Measurements from ENCODE around the gene PRKD3.

Gene PRKD3

DNA sequence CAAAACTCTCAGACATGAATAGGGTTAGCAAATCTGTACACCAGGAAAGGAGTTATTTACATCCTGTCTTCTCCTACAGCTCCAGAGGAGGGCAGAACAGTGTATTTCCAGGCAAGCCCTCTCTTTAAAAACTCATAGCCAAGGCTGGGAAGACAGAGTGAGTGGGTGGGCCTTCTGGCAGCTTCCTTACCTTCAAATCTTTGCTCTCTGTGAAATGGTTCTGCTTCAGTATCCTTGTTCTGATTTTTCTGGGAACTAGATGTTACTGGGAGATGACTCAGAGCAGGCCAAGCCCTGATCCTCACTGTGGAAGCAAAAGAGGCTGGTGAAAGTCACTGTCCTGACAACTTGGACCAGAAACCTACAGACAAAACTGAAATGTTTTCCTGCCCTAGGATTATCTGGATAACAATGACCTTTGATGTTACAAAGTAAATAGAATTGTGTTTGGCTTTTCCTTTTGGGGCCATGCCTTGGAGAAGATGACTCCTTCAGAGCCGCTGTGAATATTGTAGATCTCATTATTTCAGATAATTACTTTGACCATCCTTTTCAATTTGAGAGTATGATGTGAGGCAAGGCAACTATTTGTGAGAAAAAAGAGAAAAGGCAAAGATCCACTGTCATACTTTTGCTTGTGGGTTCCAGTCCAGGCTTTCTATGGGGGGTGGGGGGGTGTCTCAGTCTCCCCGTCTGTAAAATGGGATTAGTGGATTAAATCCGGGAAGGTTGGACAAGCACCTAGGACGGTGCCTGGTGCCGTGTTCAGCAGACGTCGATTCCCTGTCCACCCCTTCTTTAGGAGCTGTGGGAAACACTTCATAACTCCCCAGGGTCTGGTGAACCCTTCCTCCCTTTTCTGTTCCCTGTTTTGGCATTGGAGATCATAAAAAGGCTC lies 19.2 kb upstream of the PRKD3 start:
- no peak for DNase-seq (ENCODE audit: low read depth)

DNA sequence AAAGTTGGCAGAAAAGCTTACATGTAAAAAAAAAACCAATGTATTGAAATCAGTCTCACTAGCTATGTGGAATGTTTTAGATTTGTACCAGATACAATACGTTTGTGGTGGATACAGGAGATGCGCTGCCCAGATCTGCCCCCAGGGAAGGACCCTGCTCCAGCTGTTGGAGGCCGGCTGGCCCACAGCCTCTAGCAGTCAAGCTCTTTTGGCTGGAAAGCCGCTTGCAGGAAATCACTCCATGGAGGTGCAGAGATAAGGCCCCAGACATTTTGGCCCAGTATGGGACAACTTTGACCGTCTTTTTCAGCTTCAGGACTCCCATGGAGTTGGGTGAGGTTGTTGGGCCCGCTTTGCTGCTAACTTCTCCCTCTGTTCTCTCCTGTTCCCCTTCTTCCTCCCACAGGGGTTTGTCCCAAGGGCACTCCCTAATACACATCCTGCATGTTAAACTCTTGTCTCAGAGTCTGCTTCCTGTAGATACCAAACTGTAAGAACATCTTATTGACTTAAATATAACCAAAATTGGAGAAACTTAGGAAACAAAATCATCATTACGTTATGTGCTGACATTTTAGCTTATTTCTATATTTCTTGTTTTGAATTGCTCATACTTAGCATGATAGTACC lies 18.1 kb upstream of the PRKD3 start:
- no peak for DNase-seq (ENCODE audit: low read depth)

DNA sequence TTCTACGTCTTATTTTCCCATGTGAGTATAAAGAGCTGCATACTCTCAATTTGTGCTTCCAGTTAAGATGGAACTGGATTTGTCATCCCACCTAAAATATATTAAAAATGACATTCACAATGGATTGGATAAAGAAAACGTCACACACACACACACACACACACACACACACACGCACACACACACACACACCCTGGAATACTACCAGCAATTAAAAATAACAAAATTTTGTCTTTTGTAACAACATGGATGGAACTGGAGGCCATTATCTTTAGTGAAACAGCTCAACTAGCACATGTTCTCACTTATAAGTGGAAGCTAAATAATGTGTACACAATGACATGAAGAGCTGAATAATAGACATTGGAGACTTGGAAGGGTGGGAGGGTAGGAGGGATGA lies 16.0 kb upstream of the PRKD3 start:
- DNase-seq (ENCODE audit: low read depth) = no peak

DNA sequence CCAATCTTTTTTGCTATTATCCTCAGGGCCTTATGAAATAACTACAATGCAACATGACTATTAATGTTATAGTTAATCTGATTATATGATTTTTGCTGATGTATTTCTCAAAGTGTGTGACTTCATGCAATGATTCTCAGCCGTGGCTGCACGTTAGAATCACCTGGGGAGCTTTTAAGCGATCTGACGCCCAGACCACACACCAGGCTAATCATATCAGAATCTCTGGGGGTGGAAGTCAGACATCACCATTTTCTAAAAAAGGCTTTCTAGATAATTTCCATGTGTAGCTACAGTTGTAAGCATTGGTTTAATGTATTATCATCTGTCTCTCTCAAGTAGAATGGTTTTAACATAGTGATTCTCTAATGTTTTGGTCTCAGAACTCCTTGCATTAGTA lies 14.3 kb upstream of the PRKD3 start:
- DNase-seq (ENCODE audit: low read depth) = no peak

DNA sequence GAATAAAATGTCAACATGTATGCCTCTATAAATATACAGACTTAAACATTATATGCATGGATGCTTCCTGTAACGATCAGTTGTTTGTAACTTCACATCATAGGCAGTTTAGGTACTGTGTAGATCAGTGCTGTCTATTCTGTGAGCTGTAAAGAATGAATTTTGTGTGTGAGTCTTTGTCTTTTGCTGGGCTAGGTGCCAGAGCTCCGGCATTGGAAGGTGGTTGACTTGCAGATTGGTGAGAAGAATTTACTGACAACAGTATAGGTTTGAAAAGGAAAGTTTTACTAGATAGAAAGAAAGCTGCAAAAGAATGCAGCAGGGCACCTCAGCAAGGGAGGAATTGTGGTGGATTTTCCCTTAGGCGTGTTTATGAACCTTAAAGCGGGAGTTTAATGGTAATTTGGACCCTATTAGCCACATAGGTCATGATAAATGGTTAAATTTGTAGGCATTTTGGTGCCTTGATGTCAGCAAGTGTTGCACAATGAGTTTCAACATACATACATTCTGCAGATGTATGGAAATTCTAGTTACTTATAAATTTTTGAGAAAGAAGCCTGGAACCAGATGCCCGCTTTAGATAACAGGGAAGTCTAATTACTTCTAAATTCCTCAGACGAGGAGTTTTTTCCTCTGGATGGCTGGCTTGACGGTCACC lies 13.1 kb upstream of the PRKD3 start:
- no peak for DNase-seq (ENCODE audit: low read depth)

GRCh38 chr2:37335604-37336003 lies 11.0 kb upstream of the PRKD3 start:
- DNase-seq (ENCODE audit: low read depth) = no peak

- DNase-seq (ENCODE audit: low read depth) = no peak
Measured at GRCh38 chr2:37333256-37333655, 8.6 kb upstream of the PRKD3 start.

GRCh38 chr2:37332560-37332959 lies 7.9 kb upstream of the PRKD3 start:
- DNase-seq (ENCODE audit: low read depth) = no peak

- no peak for DNase-seq (ENCODE audit: low read depth)
Measured at GRCh38 chr2:37330681-37331080, 6.0 kb upstream of the PRKD3 start.

- DNase-seq (ENCODE audit: low read depth) = no peak
Measured at GRCh38 chr2:37326866-37327634, 2.4 kb upstream of the PRKD3 start.

DNA sequence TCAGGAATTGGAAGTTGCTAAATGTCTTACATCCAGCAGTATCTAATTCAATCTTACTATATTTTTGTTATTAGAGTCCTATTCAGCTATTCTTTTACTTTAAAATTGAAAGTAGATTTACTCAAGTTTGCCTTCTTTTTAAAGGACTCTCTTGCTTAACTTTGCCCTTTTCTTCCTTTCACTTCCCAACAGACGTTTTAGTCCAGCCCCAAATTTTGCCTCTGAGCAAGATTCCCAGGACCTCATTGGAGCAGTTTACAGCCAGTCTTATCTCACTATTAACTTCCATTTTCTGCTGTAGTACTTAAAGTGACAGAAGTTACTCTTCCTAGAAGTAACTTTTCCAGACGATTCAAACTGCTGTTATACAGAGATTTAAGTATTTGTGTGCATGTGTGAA lies 1.7 kb upstream of the PRKD3 start:
- no peak for DNase-seq (ENCODE audit: low read depth)

DNA sequence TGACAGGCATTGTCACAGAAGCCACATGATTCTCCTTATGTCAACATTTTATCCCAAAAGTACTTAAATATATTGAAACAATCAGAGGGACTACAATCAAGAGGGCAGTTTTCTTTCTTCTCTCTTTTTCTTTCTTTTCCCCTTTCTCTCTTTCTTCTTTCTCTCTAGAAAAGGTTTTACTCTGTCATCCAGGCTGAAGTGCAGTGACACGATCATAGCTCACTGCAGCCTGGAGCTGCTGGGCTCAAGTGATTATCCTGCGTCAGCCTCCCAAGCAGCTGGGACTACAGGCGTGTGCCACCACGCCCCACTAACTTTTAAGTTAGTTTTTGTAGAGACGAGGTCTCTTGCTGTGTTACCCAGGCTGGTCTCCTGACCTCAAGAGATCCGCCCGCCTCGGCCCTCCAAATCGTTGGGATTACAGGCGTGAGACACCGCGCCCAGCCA lies 1.0 kb upstream of the PRKD3 start:
- no peak for DNase-seq (ENCODE audit: low read depth)

DNA sequence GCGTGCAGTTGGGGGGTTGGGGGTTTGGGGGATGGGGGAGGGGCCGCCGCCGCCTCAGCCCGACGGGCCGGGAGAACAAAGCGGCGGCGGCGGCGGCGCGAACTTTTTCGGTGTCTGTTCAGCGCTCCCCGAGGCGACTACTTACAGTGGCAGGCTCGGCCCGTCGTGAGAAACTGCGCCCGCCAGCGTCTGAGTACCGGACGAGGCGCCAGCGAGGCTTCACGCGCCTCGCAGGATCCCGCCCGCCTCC lies 172 bp downstream of the PRKD3 start:
- DNase-seq (ENCODE audit: low read depth) = no peak

GRCh38 chr2:37323781-37324535 lies 675 bp downstream of the PRKD3 start:
- DNase-seq (ENCODE audit: low read depth) = peak; percentile 4

DNA sequence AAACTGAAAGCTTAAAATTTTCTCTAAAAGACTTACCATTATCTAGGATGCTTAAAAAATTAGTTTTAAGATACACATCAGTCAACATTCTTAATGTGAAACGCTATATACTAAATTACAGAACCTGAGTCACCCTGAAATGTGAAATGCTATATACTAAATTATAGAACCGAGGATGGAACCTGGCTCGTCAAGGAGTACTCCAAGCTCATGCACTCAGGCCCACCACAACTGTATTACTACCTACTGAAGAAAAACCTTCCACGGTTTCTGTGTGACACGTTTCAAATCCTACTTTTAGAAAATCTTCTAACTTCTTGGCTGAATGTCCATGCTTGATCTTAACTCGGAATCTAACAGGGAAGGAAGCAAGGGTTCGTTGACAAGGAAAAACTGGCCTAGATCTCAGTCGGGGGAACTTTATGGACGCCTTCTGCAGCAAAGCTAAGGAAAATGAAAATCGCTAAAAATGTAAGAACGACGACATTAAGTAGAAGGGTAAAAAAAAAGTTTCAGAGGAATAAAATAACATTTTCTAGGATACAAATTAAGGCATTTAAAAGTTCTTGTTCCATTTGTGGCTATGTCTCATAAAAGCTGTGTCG lies 1.4 kb downstream of the PRKD3 start:
- no peak for DNase-seq (ENCODE audit: low read depth)

- DNase-seq (ENCODE audit: low read depth) = no peak
Measured at GRCh38 chr2:37322368-37322767, 2.3 kb downstream of the PRKD3 start.

- DNase-seq (ENCODE audit: low read depth) = no peak
Measured at GRCh38 chr2:37321029-37321682, 3.5 kb downstream of the PRKD3 start.

- no peak for DNase-seq (ENCODE audit: low read depth)
Measured at GRCh38 chr2:37319754-37320609, 4.7 kb downstream of the PRKD3 start.

GRCh38 chr2:37318401-37318800 lies 6.2 kb downstream of the PRKD3 start:
- DNase-seq (ENCODE audit: low read depth) = no peak

GRCh38 chr2:37317746-37318145 lies 6.9 kb downstream of the PRKD3 start:
- no peak for DNase-seq (ENCODE audit: low read depth)
